GM19438 (cell line): ENCODE results near the gene OR1I1.

Source experiments
- ATAC-seq: cut with Tn5 transposase; IDR thresholded peaks from one replicate; pipeline ENCODE4 v1.9.1; 2021; ENCODE audit warnings: low read depth; ENCODE audit not compliant: unreplicated experiment

Gene OR1I1

DNA sequence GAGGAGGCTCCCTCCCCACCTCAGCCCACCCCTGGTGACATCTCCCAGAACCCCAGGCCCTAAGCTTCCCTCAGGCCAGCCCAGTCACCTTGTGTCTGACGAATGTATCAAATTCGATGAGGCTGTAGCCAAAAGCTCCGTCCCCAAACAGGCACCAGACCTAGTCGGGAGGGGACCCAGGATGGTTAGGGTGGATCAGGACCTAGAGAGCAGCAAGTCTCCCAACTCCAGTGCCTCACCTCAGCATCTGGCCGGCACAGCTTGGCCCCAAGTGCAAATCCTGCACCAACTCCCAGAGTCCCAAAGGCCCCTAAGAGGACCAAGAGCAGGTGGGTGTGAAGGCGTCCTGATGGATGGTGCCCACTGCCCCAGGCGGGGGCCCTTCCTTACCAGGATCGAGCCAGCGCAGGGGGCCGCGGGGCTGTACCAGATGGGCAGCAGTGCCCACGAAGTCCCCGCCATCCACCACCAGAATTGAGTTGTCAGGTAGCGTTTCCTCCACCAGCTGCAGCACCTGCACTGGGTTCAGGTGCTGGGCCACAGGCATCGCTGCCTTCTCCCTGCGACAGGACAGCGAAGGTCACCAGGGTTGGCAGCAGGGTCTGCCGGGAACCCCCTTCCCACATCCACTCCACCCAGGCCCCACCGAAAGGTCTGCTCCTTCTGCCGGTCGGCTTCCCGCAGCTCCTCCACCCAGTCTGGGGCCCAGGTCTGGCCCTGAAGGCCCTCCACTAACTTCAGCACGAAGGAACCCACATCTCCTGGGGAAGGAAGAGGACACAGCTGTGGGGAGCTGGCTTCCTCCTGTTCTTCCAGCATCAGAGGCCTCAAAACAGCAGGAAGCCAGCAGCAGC lies 34.0 kb downstream of the OR1I1 start:
- ATAC-seq, result no peak

DNA sequence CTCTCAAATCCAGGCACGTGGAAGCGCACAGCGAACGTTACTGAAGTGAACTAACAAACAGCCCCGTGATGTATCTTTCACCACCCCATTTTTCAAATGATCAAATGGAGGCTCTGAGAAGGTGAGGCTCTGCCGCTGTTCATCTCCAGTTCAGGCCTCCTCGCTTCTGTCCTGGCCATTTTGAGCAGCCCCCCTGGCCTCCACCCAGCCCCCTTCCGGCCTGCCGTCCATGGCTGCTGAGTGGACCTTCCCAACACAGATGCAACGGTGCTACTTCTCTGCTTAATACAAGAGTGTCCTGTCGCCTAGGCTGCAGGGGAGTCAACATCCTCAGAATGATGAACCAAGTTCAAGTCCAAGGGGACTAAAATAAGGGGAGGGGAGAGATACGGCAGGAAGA lies 34.8 kb downstream of the OR1I1 start:
- ATAC-seq, result no peak

DNA sequence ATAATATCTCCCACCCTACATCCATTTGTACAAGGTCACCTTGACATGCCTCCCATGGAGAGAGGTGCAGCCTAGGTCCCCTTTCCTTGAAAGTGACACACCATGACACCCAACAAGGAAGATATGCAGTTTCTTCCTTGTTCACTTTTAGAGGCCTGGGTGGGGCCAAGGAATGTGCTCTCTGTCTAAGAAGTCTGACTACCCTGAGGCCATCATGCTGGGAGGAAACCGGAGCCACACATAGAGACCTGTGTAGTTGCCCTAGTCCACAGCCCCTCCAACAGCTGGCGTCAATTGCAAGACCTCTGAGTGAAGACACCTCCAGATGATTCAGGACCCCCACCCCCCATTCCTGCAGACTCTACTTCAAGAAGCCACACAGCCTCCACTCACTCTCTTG lies 36.2 kb downstream of the OR1I1 start:
- no peak for ATAC-seq

DNA sequence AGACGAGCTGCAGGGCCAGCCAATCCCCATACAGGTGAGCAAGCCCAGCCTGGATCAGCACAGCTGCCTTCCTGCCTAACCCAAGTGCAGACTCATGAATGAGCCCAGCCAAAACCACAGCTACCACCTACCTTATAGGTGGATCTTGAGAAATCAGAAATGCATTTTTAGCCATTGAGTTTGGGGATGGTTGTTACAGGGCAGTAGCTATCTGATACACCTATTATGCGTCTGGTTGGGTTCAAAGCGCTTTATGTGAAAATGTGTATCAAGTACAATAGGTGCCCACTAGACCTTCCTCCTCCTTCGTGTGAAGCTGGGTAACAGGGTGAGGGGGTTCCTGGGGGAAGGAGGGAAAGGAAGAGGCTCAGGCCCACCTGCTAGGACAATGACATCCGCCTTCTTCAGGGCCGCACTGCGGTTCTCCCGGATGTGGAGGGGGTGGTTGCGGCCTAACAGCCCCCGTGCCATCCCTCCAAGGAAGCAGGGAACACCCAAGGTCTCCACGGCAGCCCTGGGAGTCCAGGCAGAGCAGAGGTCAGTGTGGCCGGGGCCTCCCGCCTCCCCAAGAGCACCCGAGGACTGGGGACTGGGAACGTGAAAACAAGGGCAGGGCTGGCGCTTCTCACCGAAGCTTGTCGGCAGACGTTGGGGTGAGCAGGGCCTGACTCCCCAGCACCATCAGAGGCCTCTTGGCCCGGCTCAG lies 36.9 kb downstream of the OR1I1 start:
- ATAC-seq, result no peak

DNA sequence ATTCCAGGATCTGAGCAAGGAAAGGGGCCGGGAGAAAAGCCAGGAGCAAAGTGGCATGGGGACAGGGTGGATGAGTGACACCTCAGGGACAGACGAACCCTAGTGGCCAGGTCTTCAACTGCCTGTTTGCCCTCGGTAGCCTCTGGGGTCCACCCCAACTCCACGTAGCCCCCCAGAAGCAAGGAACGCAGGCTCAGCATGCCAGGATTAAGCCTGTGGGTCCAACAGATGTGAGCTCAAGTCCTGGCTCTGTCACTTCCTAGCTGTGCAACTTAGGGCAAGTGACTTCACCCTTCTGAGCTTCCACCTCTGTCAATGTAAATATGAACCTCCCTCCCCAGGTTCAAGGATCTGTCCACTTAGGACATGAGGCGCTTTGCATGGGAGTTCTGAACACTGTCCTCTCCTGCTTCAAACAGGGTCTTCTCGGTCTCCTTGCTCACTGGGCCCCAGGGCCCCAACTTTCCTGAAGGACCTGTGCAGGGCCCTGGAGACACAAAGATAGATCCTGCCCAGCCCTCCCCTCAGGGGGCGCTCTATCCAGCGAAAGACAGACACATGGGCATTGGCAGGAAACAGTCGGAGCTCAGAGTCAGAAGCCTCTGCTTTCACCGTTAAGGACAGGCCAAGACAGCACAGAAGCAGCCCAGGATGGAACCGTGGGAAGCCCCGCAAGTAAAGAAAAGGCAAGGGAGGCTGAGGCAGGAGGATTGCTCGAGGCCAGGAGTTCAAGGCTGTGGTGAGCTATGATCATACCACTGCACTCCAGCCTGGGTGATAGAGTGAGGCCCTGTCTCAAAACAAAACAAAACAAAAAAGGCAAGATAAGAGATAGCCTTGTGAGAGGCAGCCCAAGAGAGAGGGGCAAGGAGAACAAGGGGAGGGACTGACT lies 38.4 kb downstream of the OR1I1 start:
- no peak for ATAC-seq

DNA sequence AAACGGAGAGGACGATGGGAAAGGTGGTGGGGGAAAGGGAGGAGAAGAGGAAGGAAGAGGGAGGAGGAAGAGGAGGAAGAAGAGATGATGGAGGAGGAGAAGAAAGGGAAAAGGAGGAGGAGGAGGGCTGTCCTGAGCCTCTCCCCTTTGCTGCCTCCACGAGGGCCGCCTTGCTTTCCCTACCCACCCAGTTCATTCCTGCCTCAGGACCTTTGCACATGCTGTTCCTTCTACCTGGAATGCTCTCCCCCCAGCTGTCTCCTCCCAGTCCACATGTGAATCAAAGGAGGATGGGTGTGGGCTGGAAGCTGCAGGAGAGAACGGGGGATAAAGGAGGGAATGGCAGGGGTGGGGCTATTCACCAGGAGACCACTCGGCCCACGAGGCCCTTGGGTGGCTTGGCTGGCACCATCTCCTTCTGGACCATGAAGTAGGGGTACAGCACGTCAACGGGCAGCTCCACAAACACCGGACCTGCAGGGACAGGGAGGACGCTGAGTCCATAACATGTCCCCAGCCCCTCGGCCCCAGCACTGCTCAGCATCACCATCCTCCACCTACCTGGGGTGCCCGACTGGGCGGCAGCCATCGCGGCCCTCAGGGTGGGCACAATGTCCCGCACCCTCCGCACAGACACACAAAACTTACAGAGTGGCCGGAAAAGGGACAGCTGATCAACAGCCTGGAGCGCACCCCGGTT lies 40.5 kb downstream of the OR1I1 start:
- ATAC-seq, result no peak

DNA sequence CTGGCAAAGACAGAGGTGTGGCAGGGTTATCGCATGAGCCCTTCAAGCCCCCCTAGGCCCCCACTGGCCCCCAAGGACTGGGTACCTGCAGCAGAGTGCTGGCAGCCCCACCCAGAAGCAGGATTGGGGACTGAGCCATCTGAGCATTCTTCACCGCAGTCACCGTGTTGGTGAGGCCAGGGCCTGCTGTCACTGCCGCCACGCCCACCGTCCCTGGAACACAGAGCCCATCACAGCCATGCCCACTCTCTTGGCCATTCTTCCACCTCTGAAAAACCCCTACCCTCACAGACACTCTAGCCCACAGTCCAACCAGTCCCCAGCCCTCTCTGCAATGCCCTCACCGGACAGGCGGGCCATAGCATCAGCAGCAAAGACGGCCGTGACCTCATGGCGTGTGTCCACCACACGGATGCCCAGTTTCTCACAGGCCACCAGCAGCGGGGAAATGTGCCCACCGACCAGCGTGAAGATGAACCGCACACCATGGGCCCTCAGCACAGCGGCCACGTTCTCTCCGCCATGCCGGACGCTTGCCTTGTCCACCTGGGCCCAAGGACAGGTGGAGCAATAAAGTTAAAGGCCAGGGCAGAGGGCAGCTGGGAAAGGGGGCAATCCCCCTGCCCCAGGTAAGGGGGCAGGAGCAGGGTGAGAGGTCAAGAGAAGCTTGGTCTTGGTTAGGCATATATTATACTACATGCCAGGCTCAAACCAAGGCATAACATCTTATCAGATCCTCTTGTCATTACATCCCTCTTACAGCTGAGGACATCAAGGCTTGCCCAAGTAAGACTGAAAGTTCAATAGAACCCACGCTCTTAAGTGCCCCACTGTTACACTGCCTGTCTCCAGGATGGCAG lies 41.2 kb downstream of the OR1I1 start:
- ATAC-seq, result no peak

DNA sequence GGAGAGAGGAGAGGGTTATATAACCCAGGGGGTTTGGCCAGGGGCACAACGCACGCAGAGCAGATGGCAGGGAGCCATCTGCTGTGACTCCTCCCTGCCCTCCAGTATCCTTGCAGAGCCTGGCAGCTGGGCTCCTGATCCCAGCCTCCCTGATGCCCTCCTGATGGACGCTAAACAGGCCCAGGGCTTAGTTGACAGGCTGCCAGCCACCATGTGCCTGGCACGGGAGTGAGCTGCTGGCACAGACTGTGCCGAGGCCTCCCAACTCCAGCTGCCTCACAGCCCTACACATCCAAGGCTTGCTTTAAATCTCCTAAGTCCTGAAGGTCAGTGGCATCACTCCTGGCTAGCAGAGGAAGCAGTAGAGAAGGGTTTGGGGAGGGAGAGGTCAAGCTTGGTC lies 41.9 kb downstream of the OR1I1 start:
- ATAC-seq, result no peak

DNA sequence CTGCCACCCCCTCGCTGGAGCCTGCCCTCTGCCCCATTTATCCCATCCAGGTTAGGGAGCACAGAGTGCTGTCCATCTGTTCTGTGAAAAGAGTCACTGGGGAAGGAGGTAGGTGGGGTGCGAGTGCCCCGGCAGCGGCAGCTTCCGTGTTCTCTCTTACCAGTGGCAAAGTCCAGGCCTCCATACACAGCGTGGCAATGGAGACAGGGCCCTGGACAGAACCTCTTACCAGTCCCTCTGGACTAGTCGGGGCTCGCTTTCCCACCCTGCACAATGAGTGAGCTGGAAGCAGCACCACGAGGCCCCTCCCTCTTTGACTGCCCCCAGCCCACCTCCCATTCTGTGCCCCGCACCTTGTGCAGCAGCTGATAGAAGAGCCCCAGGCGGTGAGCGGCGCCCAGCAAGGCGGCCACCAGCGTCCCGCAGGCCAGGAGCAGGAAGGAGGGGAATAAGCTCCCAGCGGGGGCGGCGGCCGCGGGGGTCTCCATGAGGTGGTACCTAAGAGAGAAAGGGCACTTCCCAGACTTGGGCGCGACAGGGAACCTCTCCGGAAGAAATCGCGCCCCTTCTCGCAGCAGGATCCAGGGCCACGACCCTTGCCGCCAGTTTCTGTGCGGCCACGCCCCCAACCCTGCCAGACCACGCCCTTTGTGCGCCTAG lies 42.7 kb downstream of the OR1I1 start:
- ATAC-seq, result no peak

DNA sequence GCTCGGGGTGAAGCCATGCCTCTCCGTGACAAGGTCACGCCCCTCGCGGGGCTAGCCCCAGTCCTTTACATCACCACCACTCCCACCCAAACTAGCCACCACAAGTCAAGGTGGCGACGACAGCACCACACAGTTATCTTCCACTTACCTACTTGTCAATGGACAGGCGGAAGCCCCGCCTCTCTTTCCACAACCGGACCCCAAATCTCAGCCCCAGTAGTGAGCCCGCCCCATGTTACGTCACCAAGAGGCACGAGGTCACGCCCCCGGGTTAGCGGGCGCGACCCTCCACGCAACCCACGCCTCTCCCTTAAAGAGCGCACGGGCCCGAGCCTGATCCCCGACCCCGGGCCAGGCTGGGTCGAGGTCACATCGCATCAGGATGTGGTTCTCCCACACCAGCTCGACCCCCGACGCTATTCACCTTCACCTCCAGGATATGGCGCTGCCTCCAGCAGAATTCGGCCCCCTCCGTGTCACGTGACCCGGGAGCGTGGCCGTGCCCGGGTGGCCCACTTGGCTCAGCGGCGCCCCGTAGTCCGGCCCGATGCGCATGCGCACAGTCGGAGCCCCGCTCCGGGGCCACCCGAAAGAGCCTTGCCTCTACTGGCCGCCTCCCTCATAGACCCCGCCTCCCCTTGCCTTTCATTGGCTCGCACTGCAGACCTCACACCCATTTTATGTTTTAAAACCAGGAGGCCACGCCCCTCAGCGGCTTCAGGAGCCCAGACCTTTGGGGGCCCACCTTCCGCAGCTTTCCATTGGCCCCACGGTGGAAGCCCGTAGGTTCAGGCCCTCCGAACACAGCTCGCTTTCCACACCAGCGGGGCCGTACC lies 43.4 kb downstream of the OR1I1 start:
- peak; percentile 80 for ATAC-seq

DNA sequence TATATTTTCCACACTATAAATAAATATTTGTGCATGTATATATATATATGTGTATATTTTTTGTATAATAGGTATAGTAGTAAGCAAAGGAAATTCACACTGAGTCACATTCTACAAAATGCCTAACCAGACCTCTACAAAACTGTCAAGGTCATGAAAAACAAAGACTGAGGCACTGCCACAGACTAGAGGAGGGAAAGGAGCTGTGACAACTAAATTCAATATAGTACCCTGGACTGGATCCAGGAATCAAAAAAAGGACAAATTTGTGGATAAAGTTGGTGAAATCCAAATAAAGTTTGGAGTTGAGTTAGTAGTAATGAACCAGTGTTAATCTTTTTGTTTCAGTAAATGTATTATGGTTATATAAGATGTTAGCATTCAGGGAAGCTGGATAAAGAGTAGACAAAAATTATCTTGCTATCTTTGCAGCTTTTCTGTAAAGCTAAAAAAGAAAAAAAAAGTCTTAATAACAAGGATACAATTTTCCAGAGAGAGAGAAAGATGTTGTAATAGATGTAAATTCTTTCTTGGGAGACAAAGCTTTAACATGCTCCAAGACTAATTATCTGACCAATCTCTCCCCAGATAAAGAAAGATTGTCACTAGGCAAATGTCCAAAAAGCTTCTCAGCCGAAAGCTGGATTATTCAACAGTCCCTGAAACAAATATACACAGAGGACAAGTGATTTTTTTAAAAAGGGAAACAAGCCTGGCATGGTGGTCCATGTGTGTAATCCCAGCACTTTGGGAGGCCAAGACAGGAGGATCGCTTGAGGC lies 44.3 kb downstream of the OR1I1 start:
- no peak for ATAC-seq

DNA sequence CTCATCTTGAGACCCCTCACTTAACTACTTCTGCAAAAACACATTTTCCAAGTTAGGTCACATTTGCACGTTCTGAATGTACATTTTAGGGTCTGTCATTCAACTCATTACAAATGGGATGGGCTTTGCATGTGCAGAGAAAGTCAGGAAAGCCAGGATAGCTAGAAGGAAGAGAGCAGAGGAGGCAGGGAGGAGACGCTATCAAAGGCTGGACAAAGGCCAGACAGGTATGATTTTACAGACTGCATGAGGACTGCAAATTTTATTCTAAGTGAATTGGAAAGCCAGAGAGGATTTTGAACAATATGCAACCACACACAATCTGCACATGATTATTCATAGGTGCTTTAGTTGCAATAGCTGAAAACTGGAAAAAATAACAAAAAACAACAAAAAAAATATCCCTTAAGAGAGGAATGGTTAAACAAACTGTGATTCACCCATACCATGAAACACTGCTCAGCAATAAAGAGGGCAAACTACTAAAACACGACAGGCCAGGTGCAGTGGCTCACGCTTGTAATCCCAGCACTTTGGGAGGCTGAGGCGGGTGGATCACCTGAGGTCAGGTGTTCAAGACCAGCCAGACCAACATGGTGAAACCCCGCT lies 46.3 kb downstream of the OR1I1 start:
- ATAC-seq, result no peak

DNA sequence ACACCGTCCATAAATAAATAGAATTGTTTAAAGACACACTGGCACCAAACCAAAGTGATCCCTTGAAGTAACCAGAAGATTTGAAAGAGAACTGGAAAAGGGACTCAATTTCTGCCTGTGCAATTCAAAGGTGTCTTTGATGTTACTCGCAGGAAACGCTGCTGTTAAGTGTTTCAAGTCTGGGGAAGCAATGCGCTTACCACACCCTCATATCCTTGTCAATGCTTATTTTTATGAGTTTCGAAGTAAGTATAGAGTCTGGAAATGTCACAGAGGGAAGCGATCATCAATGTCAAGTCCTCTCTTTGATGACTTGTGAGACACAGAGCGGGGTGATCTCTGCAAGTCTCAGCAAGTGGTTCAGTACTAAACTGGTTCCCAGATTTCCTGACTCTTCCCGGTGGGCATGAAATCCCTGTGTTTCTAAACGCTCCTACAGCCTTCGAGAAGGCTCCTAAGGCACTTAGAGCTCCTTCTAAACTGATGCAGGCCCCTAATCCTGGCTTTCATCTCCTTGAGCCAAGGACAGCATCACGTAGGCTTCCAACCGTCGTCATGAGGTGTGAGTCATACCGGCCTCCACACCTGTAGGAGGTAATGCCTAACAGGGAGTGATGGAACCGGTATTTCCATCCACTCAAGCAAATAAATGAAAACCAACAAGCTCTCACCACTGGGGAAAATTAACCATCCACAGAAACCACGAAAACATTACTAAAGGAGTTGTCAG lies 48.0 kb downstream of the OR1I1 start:
- no peak for ATAC-seq

DNA sequence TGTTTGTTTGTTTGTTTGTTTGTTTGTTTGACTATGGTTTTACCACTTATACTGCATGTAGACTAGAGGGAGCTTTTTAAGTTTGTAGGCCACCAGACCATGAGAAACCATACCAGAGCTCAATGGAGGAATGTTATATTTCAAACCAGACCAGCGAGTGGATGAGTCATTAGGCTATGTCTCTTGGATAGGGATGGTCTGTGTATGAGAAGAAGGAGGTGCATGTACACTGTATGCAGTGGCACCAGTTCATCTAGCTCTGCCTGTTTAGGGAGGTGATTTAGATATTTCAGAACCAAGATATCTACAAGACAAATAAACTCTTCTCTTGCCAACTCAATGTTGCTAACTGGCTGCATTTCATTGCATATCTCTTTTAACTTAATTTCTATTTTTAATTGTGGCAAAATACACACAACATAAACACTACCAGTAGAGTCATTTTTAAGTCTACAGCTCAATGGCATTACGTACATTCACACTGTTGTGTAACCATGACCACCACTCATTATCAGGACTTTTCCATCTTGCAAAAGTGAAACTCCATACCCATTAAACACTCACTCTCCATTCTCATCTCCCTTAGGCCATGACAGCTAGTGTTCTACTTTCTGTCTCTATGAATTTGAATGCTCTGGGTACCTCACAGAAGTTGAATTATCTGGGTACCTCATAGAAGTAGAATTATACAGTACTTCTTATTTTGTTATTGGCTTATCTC lies 54.4 kb downstream of the OR1I1 start:
- no peak for ATAC-seq

DNA sequence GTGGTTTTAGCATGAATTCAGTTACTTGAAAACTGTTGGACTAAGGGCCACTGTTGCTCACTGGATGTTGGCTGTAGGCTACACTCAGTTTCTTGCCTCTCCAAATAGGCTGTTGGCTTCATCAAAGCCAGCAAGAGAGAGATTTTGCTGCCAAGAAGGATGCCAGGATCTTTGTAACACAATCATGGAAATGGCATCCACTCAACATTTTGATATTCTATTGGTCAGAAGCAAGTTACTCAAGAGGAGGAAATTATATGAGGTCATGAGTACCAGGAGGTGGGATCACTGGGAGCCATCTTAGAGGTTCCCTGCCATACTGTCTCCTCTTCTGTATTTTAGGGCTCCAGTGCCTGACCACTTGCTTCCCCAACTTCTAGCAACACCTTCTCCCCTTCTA lies 55.8 kb downstream of the OR1I1 start:
- no peak for ATAC-seq

DNA sequence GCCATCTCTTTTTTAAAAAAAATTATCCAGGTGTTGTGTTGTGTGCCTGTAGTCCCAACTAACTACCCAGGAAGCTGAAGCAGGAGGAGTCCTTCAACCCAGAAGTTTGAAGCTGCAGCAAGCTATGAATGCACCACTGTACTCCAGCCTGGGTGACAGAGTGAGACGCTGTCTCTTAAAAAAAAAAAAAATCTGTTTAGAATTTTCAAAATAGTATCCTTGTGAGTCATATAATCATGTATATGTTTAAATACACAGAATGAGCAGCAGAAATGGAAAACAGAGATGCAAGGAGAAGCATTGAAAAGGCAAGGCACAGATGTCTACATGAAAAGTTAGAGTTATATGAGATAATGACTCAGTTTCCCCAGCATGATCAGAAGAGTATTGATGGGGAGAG lies 56.4 kb downstream of the OR1I1 start:
- no peak for ATAC-seq
